Measurements from ENCODE around the gene EDAR. TPM values are rescaled to one million over a fixed set of nuclear protein-coding genes. Genes with fewer than 3 reads are reported as not detected.

The EDAR gene
- polyA plus RNA-seq, 3 donors, result not detected

- Mint-ChIP-seq H3K9me3 (no peaks in the 10 kb centered on the region), H3K4me1 (no peaks in the 10 kb centered on the region), H3K27me3 (ENCODE audit: low read depth in 3 of 3) (peaks cover 0 to 6% (median 0%) of the 10 kb centered on the region in 3 donors), H3K4me3 (no peak overlapping the region), H3K27ac (no peak overlapping the region), H3K36me3 (no peaks in the 10 kb centered on the region)
- TF ChIP-seq CTCF (IDR thresholded peaks at IDR 0.05), result no peak
- Histone ChIP-seq H3K4me2 (replicated peaks; ENCODE audit: extremely low read depth, low read length, poor library complexity, severe bottlenecking) (no peak overlapping the region), H3K9ac (ENCODE audit: insufficient read depth, low read length, poor library complexity, severe bottlenecking) (no peak overlapping the region), H3K9me3 (replicated peaks in 1 of 2; ENCODE audit: control insufficient read depth in 1 of 2, insufficient read depth in 1 of 2, low read length in 2 of 2) (no peaks in the 10 kb centered on the region), H4K20me1 (ENCODE audit: insufficient read depth, low read length) (no peaks in the 10 kb centered on the region), H3K36me3 (replicated peaks in 1 of 2; ENCODE audit: control insufficient read depth in 1 of 2, insufficient read depth in 2 of 2, low read length in 2 of 2) (no peaks in the 10 kb centered on the region), H3K27me3 (ENCODE audit: control insufficient read depth in 2 of 2, insufficient read depth in 2 of 2, low read length in 2 of 2) (no peaks in the 10 kb centered on the region), H3K4me3 (replicated peaks in 1 of 3; ENCODE audit: low read depth in 2 of 3, low read length in 3 of 3) (no peak overlapping the region), H3K79me2 (ENCODE audit: insufficient read depth, low read length) (no peaks in the 10 kb centered on the region), H3K4me1 (ENCODE audit: control insufficient read depth in 1 of 2, insufficient read depth in 2 of 2, low read length in 2 of 2) (no peaks in the 10 kb centered on the region), H3K27ac (ENCODE audit: low read depth in 1 of 2, low read length in 2 of 2) (no peak overlapping the region), H2AFZ (ENCODE audit: insufficient read depth, low read depth, low read length, poor library complexity, severe bottlenecking) (no peak overlapping the region)
- DNase-seq, result no peak
- intact Hi-C loops (cut with micrococcal nuclease), result no loop called here
- 100% methylated on average over 1 of the region's 6 CpGs for WGBS (ENCODE audit: insufficient coverage)
These were observed 8.9 kb downstream of the EDAR start for GRCh38 chr2:108980076-108980475.

- no peaks in the 10 kb centered on the region for H3K36me3 ChIP-seq (replicated peaks in 1 of 2; ENCODE audit: control insufficient read depth in 1 of 2, insufficient read depth in 2 of 2, low read length in 2 of 2)
- H3K4me3 ChIP-seq (replicated peaks in 1 of 3; ENCODE audit: low read depth in 2 of 3, low read length in 3 of 3), result no peak overlapping the region
- no peak overlapping the region for H3K27ac ChIP-seq (ENCODE audit: low read depth in 1 of 2, low read length in 2 of 2)
- no peak overlapping the region for H3K4me3 Mint-ChIP-seq
- H3K4me1 ChIP-seq (ENCODE audit: control insufficient read depth in 1 of 2, insufficient read depth in 2 of 2, low read length in 2 of 2), result no peaks in the 10 kb centered on the region
- intact Hi-C loops (cut with micrococcal nuclease), result no loop called here
- H3K4me2 ChIP-seq (replicated peaks; ENCODE audit: extremely low read depth, low read length, poor library complexity, severe bottlenecking), result no peak overlapping the region
- peaks cover 0 to 7% (median 0%) of the 10 kb centered on the region in 3 donors for H3K27me3 Mint-ChIP-seq (ENCODE audit: low read depth in 3 of 3)
- peaks cover 2% of the 10 kb centered on the region for H3K4me1 Mint-ChIP-seq
- no peak overlapping the region for H3K27ac Mint-ChIP-seq
- no peaks in the 10 kb centered on the region for H3K79me2 ChIP-seq (ENCODE audit: insufficient read depth, low read length)
- no peaks in the 10 kb centered on the region for H3K36me3 Mint-ChIP-seq
- DNase-seq, result no peak
- no peaks in the 10 kb centered on the region for H4K20me1 ChIP-seq (ENCODE audit: insufficient read depth, low read length)
- no peaks in the 10 kb centered on the region for H3K9me3 ChIP-seq (replicated peaks in 1 of 2; ENCODE audit: control insufficient read depth in 1 of 2, insufficient read depth in 1 of 2, low read length in 2 of 2)
- no peak overlapping the region for H2AFZ ChIP-seq (ENCODE audit: insufficient read depth, low read depth, low read length, poor library complexity, severe bottlenecking)
- WGBS (ENCODE audit: insufficient coverage), result 83% methylated on average over 1 of the region's 3 CpGs
- TF ChIP-seq CTCF (IDR thresholded peaks at IDR 0.05), result no peak
- H3K27me3 ChIP-seq (ENCODE audit: control insufficient read depth in 2 of 2, insufficient read depth in 2 of 2, low read length in 2 of 2), result no peaks in the 10 kb centered on the region
- no peaks in the 10 kb centered on the region for H3K9me3 Mint-ChIP-seq
- no peak overlapping the region for H3K9ac ChIP-seq (ENCODE audit: insufficient read depth, low read length, poor library complexity, severe bottlenecking)
These were observed 9.6 kb downstream of the EDAR start for GRCh38 chr2:108979461-108979860.
